Measurements from ENCODE around the gene ZNF365.
"Not testable (repeated sequence)": the region's sequence is repeated elsewhere in the genome, so short reads cannot be mapped to it uniquely, and the experiment has no call there.

Gene ZNF365

DNA sequence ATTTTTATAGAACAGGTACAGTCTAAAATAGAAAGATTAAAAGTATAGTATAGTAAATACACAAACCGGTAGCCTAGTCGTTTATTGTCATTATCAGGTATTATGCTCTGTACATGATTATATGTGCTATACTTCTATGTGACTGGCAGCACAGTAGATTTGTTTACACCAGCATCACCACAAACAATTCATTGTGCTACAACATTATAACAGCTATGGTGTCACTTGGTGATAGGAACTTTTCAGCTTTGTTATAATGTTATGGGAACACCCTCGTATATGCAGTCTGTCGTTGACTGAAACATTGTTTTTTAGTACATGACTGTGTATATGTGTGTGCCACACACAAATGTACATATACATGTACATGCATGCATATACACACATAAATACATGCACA is 19.1 kb downstream of the ZNF365 start:
- in situ Hi-C loops (cut with MboI; ENCODE audit: low pct_unique_long_range_greater_than_20kb, low sequenced_read_pairs, unreplicated experiment) = no loop called here
- DNase-seq (ENCODE audit: low spot score) = no peak
- TF ChIP-seq, protein P1, sequence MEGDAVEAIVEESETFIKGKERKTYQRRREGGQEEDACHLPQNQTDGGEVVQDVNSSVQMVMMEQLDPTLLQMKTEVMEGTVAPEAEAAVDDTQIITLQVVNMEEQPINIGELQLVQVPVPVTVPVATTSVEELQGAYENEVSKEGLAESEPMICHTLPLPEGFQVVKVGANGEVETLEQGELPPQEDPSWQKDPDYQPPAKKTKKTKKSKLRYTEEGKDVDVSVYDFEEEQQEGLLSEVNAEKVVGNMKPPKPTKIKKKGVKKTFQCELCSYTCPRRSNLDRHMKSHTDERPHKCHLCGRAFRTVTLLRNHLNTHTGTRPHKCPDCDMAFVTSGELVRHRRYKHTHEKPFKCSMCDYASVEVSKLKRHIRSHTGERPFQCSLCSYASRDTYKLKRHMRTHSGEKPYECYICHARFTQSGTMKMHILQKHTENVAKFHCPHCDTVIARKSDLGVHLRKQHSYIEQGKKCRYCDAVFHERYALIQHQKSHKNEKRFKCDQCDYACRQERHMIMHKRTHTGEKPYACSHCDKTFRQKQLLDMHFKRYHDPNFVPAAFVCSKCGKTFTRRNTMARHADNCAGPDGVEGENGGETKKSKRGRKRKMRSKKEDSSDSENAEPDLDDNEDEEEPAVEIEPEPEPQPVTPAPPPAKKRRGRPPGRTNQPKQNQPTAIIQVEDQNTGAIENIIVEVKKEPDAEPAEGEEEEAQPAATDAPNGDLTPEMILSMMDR (IDR thresholded peaks at IDR 0.05; ENCODE audit: extremely low read depth, insufficient read depth, missing control alignments) = no peak

DNA sequence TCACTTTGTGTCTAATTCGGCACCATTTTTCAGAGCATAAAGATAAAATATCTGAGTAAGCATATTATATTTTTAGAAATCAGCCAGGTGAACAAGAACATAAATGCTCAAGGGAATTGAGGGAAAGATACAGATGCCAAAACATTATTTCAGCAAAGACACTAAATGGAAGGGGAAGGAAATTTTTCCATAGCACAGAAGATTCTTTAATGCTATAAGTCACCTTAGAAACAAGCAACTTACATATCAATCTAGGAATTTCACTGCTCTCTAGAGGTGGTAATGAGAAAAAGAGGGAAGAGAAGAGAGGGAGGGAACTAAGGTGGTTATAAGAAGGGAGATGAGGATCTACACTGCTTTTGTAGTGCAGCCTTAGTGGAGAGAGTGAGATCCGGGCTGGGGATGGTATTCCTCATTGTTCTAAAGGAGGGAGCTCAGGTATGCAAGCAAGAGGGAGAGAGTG is 20.4 kb downstream of the ZNF365 start:
- in situ Hi-C loops (cut with MboI; ENCODE audit: low pct_unique_long_range_greater_than_20kb, low sequenced_read_pairs, unreplicated experiment) = no loop called here
- no peak for DNase-seq (ENCODE audit: low spot score)
- TF ChIP-seq, protein P1 (IDR thresholded peaks at IDR 0.05; ENCODE audit: extremely low read depth, insufficient read depth, missing control alignments) = no peak

GRCh38 chr10:62395892-62396291 is 21.7 kb downstream of the ZNF365 start:
- TF ChIP-seq, protein P1 (IDR thresholded peaks at IDR 0.05; ENCODE audit: extremely low read depth, insufficient read depth, missing control alignments) = no peak
- in situ Hi-C loops (cut with MboI; ENCODE audit: low pct_unique_long_range_greater_than_20kb, low sequenced_read_pairs, unreplicated experiment) = no loop called here
- no peak for DNase-seq (ENCODE audit: low spot score)

DNA sequence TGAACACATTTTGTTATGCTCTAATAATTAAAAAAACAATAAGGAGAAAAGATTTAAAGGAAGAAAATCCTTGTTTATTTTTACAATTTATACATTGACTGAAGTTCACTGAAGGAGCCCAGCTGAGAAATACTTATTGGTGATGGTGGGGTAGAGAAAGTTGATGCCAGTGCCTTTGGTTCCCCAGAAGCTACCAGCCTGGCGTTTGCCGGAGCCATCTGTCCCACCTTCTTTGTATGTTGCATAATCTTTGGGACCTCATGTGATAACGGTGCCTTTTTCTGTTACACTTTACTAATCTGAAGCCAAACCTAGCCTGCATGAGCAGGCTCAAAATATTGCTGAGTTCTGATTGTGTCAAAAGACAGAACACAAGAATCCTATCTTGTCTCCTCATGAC is 22.7 kb downstream of the ZNF365 start:
- in situ Hi-C loops (cut with MboI; ENCODE audit: low pct_unique_long_range_greater_than_20kb, low sequenced_read_pairs, unreplicated experiment) = no loop called here
- DNase-seq (ENCODE audit: low spot score) = no peak
- TF ChIP-seq, protein P1 (IDR thresholded peaks at IDR 0.05; ENCODE audit: extremely low read depth, insufficient read depth, missing control alignments) = no peak

DNA sequence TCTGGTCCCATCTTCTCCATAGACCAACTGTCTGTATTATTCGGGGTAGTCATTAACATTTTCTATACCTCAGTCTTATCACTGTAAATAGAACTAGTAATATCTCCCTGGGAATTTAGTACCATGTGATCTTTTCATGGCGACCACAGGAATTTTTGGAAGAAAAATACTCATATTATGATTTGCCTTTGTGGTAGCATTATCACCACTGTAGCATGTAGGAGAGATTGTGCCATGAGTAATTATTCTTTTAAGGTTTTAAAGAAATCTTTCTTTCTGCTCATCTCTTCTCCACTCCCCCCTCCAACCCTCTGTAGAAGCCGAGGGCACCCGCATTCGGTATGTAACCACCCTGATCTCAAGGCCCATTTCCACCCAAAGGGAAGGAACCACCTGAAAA is 25.0 kb downstream of the ZNF365 start:
- TF ChIP-seq, protein P1 (IDR thresholded peaks at IDR 0.05; ENCODE audit: extremely low read depth, insufficient read depth, missing control alignments) = no peak
- DNase-seq (ENCODE audit: low spot score) = no peak
- in situ Hi-C loops (cut with MboI; ENCODE audit: low pct_unique_long_range_greater_than_20kb, low sequenced_read_pairs, unreplicated experiment) = no loop called here

DNA sequence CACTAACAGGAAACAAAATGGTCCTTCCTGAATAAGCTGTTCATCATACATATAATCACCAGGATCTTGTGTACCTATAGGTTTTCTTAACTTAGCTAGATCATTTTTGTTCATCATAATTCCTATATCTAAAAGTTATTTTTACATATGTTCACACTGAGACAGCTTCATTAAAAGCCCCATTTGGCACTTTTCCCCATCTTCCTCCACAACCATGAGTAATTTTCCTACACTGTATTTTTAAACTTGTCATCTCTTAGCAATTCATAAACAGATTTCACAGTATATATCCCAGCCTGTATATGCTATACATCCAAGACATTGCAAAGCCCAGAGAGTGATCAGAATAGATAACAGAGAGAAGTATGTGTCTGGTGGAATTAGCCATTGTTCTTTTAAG is 28.3 kb downstream of the ZNF365 start:
- in situ Hi-C loops (cut with MboI; ENCODE audit: low pct_unique_long_range_greater_than_20kb, low sequenced_read_pairs, unreplicated experiment) = no loop called here
- TF ChIP-seq, protein P1 (IDR thresholded peaks at IDR 0.05; ENCODE audit: extremely low read depth, insufficient read depth, missing control alignments) = no peak
- no peak for DNase-seq (ENCODE audit: low spot score)

GRCh38 chr10:62410528-62410927 is 36.4 kb downstream of the ZNF365 start:
- DNase-seq (ENCODE audit: low spot score); in situ Hi-C loops (cut with MboI; ENCODE audit: low pct_unique_long_range_greater_than_20kb, low sequenced_read_pairs, unreplicated experiment): not testable (repeated sequence)

DNA sequence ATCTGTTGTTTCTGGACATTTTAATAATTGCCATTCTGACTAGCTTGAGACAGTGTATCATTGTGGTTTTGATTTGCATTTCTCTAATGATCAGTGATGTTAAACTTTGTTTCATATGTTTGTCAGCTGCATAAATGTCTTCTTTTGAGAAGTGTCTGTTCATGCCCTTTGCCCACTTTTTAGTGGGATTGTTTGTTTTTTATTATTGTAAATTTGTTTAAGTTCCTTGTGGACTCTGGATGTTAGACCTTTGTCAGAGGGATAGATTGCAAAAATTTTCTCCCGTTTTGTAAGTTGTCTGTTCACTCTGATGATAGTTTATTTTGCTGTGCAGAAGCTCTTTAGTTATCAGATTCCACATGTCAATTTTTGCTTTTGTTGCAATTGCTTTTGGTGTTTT is 36.8 kb downstream of the ZNF365 start:
- in situ Hi-C loops (cut with MboI; ENCODE audit: low pct_unique_long_range_greater_than_20kb, low sequenced_read_pairs, unreplicated experiment); DNase-seq (ENCODE audit: low spot score): not testable (repeated sequence)
